Left lobe of liver (tissue), 1 donor: ENCODE data around the gene PHLDB3. TPM values are rescaled to one million over a fixed set of nuclear protein-coding genes. Genes with fewer than 3 reads are reported as not detected.

ENCODE experiments used
- total RNA-seq: library from RNA; stranded (reverse); gene quantifications from one replicate; pipeline ENCODE4 v1.2.1, GENCODE V29; 2021
- donor health status: DM: no; HTN: yes; CAD: no.

Gene PHLDB3
- total RNA-seq, 1 donor from 2014 or later: 17.7 TPM

Other genes with a start within 250 kb of the PHLDB3 start
- not detected for gene PSG9, start 235.2 kb downstream of the PHLDB3 start, total RNA-seq
- gene CD177, start 151.1 kb downstream of the PHLDB3 start, total RNA-seq: 0.38 TPM
- gene TEX101, start 89.9 kb downstream of the PHLDB3 start, total RNA-seq: not detected
- gene LYPD3, start 39.1 kb downstream of the PHLDB3 start, total RNA-seq: 0.53 TPM
- 43.5 TPM for gene ETHE1, start 22.5 kb upstream of the PHLDB3 start, total RNA-seq
- gene ZNF575, start 28.4 kb upstream of the PHLDB3 start, total RNA-seq: 1.5 TPM
- 8.8 TPM for gene XRCC1, start 70.8 kb upstream of the PHLDB3 start, total RNA-seq
- gene PINLYP, start 71.1 kb upstream of the PHLDB3 start, total RNA-seq: 0.88 TPM
- gene IRGQ, start 91.4 kb upstream of the PHLDB3 start, total RNA-seq: 17.1 TPM
- 7.7 TPM for gene ZNF576, start 91.8 kb upstream of the PHLDB3 start, total RNA-seq
- gene SRRM5, start 107.3 kb upstream of the PHLDB3 start, total RNA-seq: 0.35 TPM
- 15.7 TPM for gene ZNF428, start 114.9 kb upstream of the PHLDB3 start, total RNA-seq
- 5.1 TPM for gene CADM4, start 135.1 kb upstream of the PHLDB3 start, total RNA-seq
- gene PLAUR, start 165.4 kb upstream of the PHLDB3 start, total RNA-seq: 3.4 TPM
- not detected for gene IRGC, start 211.3 kb upstream of the PHLDB3 start, total RNA-seq